ENCODE results near the gene IFIT2.

DNA sequence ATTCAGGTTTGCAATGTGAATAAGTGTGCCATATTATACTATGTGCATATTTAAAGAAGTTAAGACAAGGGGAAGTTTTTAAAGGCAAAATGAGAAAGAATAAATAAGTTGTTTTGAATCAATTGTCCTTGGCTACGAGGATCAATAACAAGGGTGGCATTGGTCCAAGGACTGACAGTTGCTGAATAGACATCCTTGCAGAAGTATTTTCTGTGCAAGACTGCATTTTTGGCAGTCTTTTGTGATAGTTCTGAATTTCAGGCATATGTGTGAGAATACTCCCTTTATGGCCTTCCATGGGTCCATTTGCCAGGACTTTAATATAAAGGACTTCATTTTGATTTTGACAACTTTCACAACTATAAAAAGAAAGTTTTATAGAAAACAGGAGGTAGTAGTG lies 44.9 kb upstream of the IFIT2 start:
- TF ChIP-seq, protein P1, sequence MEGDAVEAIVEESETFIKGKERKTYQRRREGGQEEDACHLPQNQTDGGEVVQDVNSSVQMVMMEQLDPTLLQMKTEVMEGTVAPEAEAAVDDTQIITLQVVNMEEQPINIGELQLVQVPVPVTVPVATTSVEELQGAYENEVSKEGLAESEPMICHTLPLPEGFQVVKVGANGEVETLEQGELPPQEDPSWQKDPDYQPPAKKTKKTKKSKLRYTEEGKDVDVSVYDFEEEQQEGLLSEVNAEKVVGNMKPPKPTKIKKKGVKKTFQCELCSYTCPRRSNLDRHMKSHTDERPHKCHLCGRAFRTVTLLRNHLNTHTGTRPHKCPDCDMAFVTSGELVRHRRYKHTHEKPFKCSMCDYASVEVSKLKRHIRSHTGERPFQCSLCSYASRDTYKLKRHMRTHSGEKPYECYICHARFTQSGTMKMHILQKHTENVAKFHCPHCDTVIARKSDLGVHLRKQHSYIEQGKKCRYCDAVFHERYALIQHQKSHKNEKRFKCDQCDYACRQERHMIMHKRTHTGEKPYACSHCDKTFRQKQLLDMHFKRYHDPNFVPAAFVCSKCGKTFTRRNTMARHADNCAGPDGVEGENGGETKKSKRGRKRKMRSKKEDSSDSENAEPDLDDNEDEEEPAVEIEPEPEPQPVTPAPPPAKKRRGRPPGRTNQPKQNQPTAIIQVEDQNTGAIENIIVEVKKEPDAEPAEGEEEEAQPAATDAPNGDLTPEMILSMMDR (IDR thresholded peaks at IDR 0.05; ENCODE audit: extremely low read depth in 1 of 2, insufficient read depth in 1 of 2, low read depth in 1 of 2, low read length in 2 of 2) = no peak
- no peak for TF ChIP-seq MYC (IDR thresholded peaks at IDR 0.05; ENCODE audit: low read depth, low read length)
- peak; percentile 38 for TF ChIP-seq EZH2 (IDR thresholded peaks at IDR 0.05; ENCODE audit: borderline replicate concordance, low read depth, low read length, severe bottlenecking)
- TF ChIP-seq POLR2A (IDR thresholded peaks at IDR 0.05; ENCODE audit: low read depth, low read length) = no peak
- TF ChIP-seq, protein P2, sequence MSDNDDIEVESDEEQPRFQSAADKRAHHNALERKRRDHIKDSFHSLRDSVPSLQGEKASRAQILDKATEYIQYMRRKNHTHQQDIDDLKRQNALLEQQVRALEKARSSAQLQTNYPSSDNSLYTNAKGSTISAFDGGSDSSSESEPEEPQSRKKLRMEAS (IDR thresholded peaks at IDR 0.05; ENCODE audit: insufficient read depth, insufficient read length) = no peak
- TF ChIP-seq JUN (IDR thresholded peaks at IDR 0.05; ENCODE audit: borderline replicate concordance, insufficient read depth, insufficient read length, low read depth) = no peak
- TF ChIP-seq FOS (IDR thresholded peaks at IDR 0.05; ENCODE audit: borderline replicate concordance, insufficient read depth, low read length) = no peak
- TF ChIP-seq POLR2AphosphoS5 (IDR thresholded peaks at IDR 0.05; ENCODE audit: insufficient read depth, low read depth, low read length) = no peak

All from endothelial cell of umbilical vein (primary cell).